ENCODE data around the gene AKIP1.

- TF ChIP-seq CTCF (conservative IDR thresholded peaks at IDR 0.05) (no peak), ZFX (IDR thresholded peaks at IDR 0.05) (no peak)
These were observed 351 bp upstream of the AKIP1 start for GRCh38 chr11:8910649-8911026.

All from C4-2B (cell line).